HG02588 (cell line): ENCODE measurements around the gene RFFL.
"Not testable (repeated sequence)": the region's sequence is repeated elsewhere in the genome, so short reads cannot be mapped to it uniquely, and the experiment has no call there.

Experiments
- ATAC-seq: cut with Tn5 transposase; IDR thresholded peaks from one replicate; pipeline ENCODE4 v1.9.1; 2021; ENCODE audit warnings: mild to moderate bottlenecking, moderate library complexity; ENCODE audit not compliant: unreplicated experiment

Gene RFFL

GRCh38 chr17:35051183-35051578, 12.3 kb downstream of the RFFL start:
- peak; percentile 54 for ATAC-seq

GRCh38 chr17:35050170-35050569, 13.3 kb downstream of the RFFL start:
- ATAC-seq, result no peak

DNA sequence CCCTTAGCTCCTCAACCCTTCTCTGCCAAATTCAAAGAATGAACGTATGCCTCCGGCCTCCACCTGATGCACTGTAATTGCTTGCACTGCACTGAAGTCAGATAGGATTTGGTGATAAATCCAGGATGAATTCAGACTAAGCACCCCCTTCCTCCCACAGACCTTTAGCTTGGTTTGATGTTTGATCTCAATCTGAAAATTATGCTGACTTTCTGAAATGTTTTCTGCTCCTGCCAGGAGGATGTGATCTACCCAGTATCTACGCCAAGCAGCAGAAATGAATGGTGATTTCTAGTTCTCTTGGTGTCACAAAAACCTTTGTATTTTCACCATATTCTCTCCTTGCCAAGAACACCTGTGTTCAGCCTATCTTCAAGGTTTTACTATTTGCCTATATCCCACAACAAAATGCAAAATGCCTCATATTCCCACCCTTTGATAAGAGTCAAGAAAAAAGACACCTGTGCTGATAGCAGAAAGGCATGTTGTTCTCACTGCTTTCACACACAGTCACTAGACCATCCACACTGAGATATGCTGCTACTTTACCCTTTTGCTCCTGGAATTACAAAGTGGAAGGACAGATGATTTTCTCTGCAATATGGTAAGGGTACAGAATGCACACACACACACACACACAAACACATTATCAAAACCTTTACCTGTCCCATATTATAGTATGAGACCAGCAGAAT, 14.7 kb downstream of the RFFL start:
- ATAC-seq, result no peak

DNA sequence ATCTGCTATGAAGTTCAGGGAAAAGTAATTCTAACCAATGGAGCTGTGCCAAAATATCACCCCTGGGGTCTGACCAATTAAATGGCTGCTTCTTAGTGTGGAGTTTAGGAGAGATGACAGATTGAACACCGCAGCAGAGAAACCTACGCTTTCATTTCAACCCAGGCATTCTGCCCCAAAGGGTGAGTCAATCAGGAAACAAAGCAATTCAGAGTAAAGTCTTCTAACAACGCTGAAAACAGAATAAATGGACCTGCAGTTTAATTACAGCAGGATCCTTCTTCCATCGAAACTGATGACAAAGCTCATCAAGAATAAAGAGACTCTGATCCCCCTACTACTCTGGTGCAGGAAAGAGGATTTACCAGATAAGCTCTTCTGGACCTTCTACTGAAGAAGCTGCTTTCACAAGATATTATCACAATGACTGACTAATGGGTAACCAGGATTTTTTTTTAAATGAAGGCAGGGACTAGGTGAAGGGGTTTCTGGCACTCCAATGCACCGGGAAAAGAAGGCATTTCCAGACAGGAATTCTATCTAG, 16.7 kb downstream of the RFFL start:
- no peak for ATAC-seq

DNA sequence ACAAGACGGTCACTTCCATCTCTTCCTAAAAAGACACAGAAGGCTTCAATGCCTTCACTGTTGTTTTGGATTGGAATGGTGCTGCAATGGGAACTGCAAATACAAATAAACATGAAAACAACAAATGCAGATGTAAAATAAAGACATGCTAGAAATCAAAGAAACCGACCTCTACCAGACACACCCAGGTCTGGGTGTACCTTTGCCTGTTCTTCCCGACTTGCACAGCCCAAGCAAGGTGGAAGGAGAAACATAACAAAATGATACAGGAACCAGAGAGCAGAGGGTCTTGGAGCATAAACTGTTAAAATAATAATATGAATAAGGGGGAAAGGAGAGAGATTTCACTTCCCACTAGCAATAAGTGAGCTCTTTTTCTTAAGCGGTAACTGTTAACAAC, 17.3 kb downstream of the RFFL start:
- no peak for ATAC-seq

- not testable (repeated sequence) for ATAC-seq
Observed at GRCh38 chr17:35045458-35045979, 18.0 kb downstream of the RFFL start.

DNA sequence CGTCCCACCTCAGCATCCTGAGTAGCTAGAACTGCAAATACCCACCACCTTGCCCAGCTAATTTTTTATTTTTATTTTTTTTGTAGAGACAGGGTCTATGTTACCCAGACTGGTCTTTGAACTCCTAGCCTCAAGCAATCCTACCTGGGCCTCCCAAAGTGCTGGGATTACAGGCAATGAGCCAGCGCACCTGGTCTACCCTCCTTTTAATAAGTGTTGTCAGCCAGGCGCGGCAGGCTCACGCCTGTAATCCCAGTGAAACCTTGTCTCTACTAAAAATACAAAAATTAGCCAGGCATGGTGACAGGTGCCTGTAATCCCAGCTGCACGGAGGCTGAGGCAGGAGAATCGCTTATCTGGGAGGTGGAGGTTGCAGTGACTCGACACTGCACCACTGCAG, 19.3 kb downstream of the RFFL start:
- ATAC-seq, result no peak

DNA sequence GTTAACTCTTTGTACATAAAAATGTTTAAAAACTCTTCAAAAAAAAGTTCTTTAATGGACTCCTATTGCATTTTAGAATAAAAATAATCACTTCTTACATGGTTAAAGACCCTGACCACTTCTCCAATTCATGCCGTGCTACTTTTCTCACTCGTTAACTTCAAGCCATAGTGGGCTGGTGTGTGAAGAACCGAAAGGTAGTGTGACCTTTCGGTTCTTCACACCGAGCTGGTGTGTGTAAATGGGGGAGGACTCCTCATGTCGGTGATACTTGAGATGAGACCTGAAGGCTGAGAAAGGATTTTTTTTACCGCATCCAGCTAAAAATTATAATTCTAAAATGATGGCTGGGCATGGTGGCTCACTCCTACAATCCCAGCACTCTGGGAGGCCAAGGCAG, 22.1 kb downstream of the RFFL start:
- ATAC-seq, result no peak

DNA sequence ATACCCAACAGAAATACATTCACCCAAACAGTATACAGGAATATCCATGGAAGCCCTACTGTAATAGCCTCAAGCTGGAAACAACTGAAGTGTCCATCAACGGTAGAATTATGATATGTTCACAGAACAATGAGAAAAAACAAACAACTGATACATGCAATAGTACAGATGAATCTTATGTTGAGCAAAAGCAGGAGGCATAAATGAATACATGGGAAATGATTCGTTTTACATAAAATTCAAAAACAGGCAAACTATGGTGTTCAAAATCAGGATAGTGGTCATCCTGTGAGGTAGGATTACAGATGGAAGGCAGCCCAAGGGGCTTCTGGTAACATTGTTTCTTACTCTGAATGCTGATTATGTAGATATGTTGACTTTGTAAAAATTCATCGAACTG, 25.1 kb downstream of the RFFL start:
- ATAC-seq, result no peak

GRCh38 chr17:35030780-35031179, 32.7 kb downstream of the RFFL start:
- ATAC-seq, result no peak

DNA sequence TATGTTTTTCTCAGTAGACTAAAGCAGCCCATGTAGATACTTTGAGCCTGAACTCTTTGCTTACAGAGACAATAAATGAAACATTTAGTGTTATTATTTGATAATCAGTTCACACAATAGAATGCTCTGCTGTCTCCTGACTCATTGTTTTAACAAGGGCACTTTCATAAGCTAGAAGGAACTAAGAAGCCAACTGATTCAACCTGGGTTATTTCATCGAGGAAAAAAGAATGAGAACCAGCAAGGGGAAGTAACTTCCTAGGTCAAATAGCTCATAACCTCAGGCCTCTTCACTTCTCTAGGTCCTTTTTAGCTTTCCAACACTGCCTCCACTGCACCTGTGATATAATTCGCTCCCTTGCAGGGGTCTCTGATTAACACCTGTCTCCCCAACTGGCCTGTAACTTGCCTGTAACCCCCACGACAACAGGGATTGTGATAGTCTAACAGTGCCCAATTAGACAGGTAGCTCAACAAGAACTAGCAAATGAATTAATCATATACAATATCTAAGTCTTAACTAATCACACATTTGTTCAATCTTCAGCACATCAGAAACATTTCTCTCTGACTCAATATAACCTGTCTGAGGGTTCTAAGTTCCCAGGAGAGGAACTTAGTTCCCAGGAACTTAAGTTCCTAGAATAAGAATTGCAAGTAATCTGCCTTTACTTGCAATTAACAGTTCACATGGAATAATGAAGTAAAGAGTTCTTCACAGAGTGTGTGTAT, 34.8 kb downstream of the RFFL start:
- ATAC-seq, result no peak

DNA sequence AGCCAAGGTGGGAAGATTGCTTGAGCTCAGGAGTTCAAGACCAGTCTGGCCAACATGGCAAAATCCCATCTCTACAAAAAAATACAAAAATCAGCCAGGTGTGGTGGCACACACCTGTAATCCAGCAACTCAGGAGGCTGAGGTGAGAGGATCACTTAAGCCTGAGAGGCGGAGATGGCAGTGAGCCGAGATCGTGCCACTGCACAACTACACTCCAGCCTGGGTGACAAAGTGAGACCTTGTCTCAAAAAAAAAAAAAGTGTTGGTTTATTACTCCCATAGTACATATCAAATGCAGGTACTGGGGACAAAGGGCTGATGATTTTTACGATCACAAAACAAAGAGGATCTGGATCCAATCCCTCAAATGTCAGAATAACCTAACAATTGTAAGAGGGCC, 35.4 kb downstream of the RFFL start:
- not testable (repeated sequence) for ATAC-seq

DNA sequence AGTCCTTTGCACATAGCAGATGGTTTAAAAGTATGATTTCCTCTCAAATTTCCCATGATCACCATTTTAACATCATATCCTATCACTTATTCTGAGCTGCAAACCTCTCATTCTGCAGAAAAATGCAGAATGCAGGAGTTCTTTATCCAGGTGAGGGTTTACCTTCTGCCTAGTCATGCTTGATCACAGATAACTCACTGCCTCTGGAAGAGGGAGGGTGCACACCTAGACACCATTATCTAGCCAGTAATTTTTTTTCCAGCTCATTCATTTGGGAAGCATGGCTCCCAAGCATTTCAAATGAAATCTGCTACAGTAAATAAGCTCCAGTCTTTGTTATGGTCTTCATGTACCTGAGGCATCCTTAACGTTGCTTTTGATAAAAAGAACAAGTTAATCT, 38.0 kb downstream of the RFFL start:
- no peak for ATAC-seq

GRCh38 chr17:35023538-35023937, 40.0 kb downstream of the RFFL start:
- ATAC-seq, result no peak

GRCh38 chr17:35022536-35023063, 40.9 kb downstream of the RFFL start:
- ATAC-seq, result no peak

- ATAC-seq, result no peak
Observed at GRCh38 chr17:35021520-35022380, 41.8 kb downstream of the RFFL start.

GRCh38 chr17:35019386-35020179, 43.9 kb downstream of the RFFL start:
- ATAC-seq, result no peak

DNA sequence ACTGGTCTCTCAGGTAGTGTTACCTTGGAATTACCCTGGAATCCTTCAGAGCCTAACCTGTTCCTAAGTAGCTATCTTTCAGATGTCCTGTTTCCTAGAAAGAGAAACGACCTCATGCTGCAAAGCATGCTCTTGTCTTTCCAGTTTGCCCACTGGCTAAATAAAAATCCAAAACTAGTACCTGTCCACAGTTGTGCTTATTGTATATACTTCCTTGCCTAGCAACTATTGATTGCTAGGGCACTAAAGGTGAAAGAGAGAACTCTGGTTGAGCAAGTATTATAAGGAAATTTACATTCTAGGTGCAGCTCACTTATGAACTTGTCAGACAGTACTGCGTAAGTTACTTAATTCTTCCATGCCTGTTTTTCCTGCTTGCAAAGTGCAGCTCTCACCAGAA, 44.7 kb downstream of the RFFL start:
- ATAC-seq, result no peak

GRCh38 chr17:35017021-35017420, 46.5 kb downstream of the RFFL start:
- no peak for ATAC-seq

DNA sequence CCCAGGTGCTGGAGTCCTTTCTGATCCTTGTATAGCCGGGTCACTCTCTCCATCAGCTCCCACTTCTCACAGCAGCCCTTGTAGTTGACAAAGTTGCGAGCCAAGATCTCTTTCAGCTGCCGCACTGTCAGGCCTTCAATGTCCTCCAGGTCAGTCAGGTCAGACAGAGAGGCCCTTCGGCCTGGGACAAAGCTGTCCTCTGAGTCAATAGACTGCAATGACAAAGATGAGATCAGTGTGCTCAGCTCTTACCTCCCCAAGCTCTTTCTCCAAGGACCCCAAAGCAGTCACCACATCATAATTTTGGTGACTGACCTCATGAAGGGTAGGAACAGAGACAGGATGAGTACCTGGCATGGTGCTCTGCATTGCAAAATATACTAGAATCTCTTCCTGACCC, 47.1 kb downstream of the RFFL start:
- ATAC-seq, result no peak
